B cell (primary cell): ENCODE measurements around the gene DDB1.

Source experiments
- EZH2 ChIP-seq: IDR thresholded peaks from 2 replicates; pipeline ENCODE4 v1.6.1; 2012; ENCODE audit warnings: borderline replicate concordance, low read depth, mild to moderate bottlenecking, moderate library complexity, low read length; ENCODE audit not compliant: insufficient read depth, poor library complexity, severe bottlenecking
- TF ChIP-seq, protein P1 (sequence below): fragments of 200-600 bp; IDR thresholded peaks from one replicate; pipeline ENCODE4 v1.8.0; 2022; ENCODE audit warnings: antibody characterized with exemption, mild to moderate bottlenecking

DNA sequence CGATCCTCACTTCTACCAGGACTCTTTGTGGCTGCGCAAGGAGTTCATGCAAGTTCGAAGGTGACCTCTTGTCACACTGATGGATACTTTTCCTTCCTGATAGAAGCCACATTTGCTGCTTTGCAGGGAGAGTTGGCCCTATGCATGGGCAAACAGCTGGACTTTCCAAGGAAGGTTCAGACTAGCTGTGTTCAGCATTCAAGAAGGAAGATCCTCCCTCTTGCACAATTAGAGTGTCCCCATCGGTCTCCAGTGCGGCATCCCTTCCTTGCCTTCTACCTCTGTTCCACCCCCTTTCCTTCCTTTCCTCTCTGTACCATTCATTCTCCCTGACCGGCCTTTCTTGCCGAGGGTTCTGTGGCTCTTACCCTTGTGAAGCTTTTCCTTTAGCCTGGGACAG is 35.7 kb upstream of the DDB1 start:
- TF ChIP-seq, protein P1, sequence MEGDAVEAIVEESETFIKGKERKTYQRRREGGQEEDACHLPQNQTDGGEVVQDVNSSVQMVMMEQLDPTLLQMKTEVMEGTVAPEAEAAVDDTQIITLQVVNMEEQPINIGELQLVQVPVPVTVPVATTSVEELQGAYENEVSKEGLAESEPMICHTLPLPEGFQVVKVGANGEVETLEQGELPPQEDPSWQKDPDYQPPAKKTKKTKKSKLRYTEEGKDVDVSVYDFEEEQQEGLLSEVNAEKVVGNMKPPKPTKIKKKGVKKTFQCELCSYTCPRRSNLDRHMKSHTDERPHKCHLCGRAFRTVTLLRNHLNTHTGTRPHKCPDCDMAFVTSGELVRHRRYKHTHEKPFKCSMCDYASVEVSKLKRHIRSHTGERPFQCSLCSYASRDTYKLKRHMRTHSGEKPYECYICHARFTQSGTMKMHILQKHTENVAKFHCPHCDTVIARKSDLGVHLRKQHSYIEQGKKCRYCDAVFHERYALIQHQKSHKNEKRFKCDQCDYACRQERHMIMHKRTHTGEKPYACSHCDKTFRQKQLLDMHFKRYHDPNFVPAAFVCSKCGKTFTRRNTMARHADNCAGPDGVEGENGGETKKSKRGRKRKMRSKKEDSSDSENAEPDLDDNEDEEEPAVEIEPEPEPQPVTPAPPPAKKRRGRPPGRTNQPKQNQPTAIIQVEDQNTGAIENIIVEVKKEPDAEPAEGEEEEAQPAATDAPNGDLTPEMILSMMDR, result no peak
- no peak for TF ChIP-seq EZH2
